T-helper 2 cell treated with Interferon-gamma antibody and Interleukin-4, amounts not matched to agents 5 μg/mL and 100 μg/mL, for 36 hours (primary cell): ENCODE results near the gene ESRP2.

ENCODE experiments used
- DNase-seq: peaks from one replicate; pipeline ENCODE4 v3.0.0; 2021; ENCODE audit warnings: low spot score
- H3K27ac Mint-ChIP-seq: one replicate; pipeline ENCODE4 v1.8.0; 2021; ENCODE audit warnings: mild to moderate bottlenecking, mixed read lengths
- H3K27me3 Mint-ChIP-seq: one replicate; pipeline ENCODE4 v1.8.0; 2021; ENCODE audit warnings: low read depth, mixed read lengths
- H3K36me3 Mint-ChIP-seq: one replicate; pipeline ENCODE4 v1.8.0; 2021; ENCODE audit warnings: low read depth, mixed read lengths
- H3K4me1 Mint-ChIP-seq: one replicate; pipeline ENCODE4 v1.8.0; 2021; ENCODE audit warnings: low read depth, mixed read lengths
- H3K4me3 Mint-ChIP-seq: one replicate; pipeline ENCODE4 v1.8.0; 2022; ENCODE audit warnings: mild to moderate bottlenecking, moderate library complexity, mixed read lengths
- H3K9me3 Mint-ChIP-seq: one replicate; pipeline ENCODE4 v1.8.0; 2021; ENCODE audit warnings: mixed read lengths

The ESRP2 gene

DNA sequence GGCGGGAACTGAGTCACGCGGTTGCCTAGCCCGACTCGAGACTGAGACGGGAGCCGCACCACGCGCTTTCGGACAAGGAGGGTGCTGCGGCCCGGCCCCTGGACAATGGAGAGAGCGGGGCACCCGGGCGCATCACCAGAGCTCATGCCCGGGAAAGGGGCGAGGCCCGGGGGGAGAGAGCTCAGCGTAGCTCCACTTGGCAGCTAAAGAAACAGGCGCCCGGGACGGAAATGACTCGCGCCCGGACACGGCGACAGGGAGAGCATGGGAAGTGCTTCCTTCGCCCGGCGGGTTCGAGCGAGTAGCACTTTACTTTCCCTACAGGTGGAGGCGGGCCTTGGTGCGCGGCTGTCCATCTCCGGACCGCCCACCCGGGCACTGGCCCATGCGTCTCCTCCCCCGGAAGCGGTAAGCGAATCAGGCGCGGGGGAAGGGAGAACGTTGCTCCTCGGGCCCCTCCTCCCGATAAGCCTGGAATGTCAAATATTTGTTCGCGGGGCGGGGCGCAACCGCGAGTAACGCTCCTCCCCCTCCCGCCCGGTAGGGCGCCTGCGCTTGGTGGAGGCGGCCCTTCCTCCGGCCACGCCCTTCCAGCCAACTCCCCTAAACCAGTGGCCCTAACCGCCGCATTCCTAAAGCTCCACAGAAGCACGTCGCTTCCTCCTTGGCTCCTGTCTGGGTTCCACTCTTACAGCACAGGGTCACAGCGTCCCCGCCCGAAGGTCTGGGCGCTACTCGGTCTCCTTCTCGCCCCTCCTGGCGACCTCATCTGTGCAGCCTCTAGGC, 1.5 kb upstream of the ESRP2 start:
- peak; percentile 91 for DNase-seq
- Mint-ChIP-seq H3K27me3 (no peaks in the 10 kb centered on the region), H3K36me3 (no peaks in the 10 kb centered on the region), H3K9me3 (no peaks in the 10 kb centered on the region), H3K4me3 (peak overlapping the region; percentile 89), H3K27ac (peak overlapping the region; percentile 75), H3K4me1 (peaks cover 18% of the 10 kb centered on the region)

DNA sequence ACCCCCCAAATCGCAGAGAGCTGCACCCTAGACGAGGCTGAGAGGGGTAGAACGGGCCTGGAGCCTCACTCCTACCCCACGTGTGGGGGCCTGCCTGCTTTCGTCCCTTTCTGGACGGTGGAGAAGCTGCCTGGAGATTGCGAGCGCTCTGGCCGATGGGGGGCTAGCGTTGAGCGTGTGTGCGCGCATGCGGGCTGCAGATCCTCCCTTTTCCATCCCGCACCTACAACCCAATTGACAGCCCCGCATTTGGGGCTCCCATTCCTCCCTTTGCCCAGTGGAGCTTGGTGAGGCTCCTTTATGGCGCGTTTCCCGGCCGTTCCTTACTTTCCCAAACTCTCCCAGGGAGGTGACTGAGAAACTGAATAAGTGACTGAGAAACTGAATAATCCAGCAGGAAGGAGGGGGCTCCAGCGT, 907 bp upstream of the ESRP2 start:
- Mint-ChIP-seq H3K27ac (peak overlapping the region; percentile 31), H3K27me3 (no peaks in the 10 kb centered on the region), H3K4me1 (peaks cover 18% of the 10 kb centered on the region), H3K36me3 (peaks cover 2% of the 10 kb centered on the region), H3K4me3 (peak overlapping the region; percentile 89), H3K9me3 (no peaks in the 10 kb centered on the region)
- no peak for DNase-seq

DNA sequence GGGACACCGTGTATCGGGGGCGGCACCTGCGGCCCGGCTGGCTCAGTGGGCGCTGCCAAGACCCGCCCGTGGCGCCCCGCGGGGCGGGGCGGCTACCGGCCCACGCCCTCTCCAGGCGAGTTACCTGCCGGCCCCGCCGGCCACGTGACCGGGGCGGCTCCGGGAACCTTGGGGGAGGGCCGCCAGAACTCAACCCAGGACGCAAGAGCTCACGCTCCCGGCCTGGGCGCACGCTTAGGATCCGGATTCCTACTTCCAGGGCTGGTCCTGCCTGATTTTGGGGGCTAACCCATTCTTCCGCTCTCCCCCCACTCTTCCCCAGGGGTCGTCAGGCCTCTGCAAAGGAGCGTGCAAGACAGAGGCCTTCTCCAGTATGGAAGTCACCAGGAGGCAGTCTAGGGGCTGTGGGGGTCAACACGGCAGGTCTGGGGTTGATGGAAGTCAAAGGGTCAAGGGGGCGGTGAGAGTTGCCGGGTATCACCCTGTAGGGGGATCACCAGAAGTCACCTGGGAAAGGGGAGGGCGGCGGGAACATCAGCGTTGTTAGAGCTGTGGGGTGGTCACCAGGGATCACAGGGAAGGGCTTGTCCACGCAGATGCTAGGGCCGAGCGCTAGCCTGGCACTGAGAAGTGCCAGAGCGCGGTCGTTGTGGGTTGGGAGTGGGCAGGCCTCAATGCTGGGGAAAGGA, 354 bp upstream of the ESRP2 start:
- peaks cover 18% of the 10 kb centered on the region for H3K4me1 Mint-ChIP-seq
- H3K27me3 Mint-ChIP-seq, result no peaks in the 10 kb centered on the region
- no peaks in the 10 kb centered on the region for H3K9me3 Mint-ChIP-seq
- peak overlapping the region; percentile 89 for H3K4me3 Mint-ChIP-seq
- peaks cover 4% of the 10 kb centered on the region for H3K36me3 Mint-ChIP-seq
- peak; percentile 25 for DNase-seq
- peak overlapping the region; percentile 49 for H3K27ac Mint-ChIP-seq

DNA sequence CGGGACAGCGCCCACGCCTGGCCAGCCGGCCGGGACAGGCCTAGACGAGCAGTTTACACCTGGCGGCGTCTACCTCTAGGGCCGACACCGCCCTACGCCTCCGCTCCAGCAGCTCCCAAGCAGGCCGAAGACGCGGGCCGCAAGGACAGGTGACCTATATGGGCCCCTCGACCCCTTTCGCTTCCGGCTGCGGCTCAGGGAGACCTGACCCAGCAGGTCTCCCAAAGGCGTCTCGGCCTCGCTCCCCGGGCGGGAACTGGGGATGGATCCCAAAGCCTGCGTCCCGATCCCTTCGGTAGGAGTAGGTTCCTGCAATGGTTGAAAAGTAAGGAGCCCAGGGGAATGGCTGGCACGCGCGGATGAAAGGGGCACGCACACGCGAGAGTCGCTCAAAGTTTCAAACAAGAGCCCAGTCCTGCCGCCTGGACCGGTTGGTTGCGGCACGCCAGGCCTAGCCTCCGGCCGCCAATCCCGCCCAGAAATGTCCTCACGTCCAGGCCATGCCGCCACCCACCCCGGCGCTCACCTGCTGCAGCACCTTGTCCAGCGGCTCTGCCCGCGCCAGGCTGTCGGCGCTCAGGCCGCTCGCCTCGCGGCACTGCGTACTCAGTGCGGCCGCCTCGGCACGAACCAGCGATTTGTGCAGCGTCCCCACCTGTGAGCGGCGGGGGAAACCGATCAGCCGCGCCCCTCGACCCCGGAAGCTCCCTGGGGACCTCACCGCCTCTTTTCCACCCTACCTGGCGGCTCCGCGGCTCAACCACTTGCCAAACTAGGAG, 630 bp downstream of the ESRP2 start:
- Mint-ChIP-seq H3K27me3 (no peaks in the 10 kb centered on the region), H3K9me3 (no peaks in the 10 kb centered on the region), H3K36me3 (peaks cover 10% of the 10 kb centered on the region), H3K4me3 (no peak overlapping the region), H3K27ac (no peak overlapping the region), H3K4me1 (peaks cover 18% of the 10 kb centered on the region)
- DNase-seq, result no peak

DNA sequence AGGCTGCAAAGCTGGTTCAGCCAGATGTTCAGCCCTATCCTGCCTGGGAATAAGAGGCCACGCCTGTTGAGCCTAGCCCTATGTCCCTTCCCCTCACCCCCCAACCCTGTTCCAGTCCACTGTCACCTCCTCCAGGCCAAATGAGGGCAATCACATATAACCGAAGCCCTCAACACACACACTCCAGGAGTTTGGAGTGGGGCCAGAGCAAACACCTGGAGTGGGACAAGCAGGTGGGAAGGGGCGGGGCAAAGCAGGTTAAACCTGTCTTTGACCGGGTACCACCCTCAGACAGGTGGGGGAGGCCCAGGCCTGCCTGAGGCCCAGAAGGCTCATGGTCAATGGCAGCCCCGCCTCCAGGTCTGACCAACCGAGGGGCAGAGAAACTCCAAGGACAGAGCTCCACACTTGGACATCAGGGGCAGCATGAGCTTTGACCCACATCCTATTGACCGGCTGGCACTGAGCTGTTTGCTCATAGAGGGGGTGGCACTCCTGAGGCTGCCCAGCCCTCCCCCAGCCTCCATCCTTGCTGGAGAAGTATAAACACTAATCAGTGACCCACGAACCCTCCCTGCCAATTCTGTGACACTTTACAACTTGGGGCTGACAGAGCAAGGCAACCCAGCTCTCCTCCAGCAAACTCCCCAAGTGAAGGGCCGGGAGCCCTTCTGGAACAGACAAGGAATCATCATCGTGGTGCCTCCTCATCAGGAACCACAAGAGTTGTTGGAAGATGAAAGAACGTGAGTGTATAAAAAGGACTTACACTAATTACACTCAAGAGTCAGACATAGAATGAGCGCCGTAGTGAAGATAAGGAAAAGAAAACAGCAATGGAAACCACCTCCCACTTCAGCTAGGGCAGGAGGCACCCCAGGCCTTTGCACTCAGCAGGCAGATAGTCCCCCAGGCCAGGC, 1.5 kb downstream of the ESRP2 start:
- H3K27me3 Mint-ChIP-seq, result no peaks in the 10 kb centered on the region
- no peak for DNase-seq
- H3K4me3 Mint-ChIP-seq, result peak overlapping the region; percentile 32
- H3K4me1 Mint-ChIP-seq, result peaks cover 18% of the 10 kb centered on the region
- no peak overlapping the region for H3K27ac Mint-ChIP-seq
- no peaks in the 10 kb centered on the region for H3K9me3 Mint-ChIP-seq
- peaks cover 13% of the 10 kb centered on the region for H3K36me3 Mint-ChIP-seq

DNA sequence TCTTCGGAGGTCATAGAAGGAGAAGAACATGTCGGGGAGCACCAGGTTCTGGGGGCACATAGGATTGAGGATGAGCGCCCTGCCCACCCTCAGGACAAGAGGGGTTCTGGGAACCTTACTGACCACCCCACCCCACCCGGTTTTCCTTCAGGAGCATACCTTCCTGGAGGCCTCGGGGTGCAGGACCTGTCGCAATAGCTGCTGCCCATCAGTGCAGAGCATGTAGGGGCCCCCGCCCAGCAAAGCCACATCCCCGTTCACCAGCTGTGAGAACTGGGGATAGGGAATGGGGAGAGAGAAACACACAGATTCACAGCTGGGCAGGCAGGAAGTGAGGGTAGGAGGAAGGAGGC, 2.1 kb downstream of the ESRP2 start:
- no peaks in the 10 kb centered on the region for H3K9me3 Mint-ChIP-seq
- H3K4me1 Mint-ChIP-seq, result peaks cover 21% of the 10 kb centered on the region
- no peak overlapping the region for H3K27ac Mint-ChIP-seq
- no peak overlapping the region for H3K4me3 Mint-ChIP-seq
- no peaks in the 10 kb centered on the region for H3K27me3 Mint-ChIP-seq
- no peak for DNase-seq
- peaks cover 16% of the 10 kb centered on the region for H3K36me3 Mint-ChIP-seq

DNA sequence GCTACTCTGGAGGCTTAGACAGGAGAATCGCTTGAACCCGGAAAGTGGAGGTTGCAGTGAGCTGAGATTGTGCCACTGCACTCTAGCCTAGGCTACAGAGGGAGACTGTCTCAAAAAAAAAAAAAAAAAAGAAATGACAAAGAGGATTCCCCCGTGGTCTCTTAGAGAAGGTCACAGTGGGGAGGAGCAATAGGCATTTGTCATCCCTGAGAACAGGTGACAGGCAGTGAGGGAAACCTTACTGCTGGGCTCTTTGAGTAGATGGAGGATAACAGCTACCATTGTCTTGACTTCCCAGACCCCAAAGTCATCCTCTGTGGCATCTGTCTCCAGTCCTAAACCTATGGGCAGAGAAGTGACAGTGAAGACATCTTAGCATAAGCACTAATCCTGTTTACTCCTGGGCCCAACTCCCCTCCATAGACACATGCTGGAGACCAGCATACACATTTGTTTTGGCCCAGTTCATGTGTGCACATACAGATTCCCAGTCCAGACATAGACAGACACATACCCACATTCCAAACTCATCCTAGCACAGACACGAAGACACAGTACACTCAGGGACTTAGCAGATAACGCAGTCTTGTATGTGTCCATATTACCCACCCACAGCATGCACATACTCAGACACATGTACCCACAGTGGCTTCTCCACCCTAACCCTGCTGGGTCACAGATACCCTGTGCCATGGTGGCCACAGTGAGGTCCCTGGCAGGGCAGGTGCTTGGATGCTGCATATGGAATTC, 2.7 kb downstream of the ESRP2 start:
- Mint-ChIP-seq H3K4me3 (no peak overlapping the region), H3K36me3 (peaks cover 17% of the 10 kb centered on the region), H3K27ac (peak overlapping the region; percentile 66), H3K9me3 (no peaks in the 10 kb centered on the region), H3K27me3 (no peaks in the 10 kb centered on the region), H3K4me1 (peaks cover 21% of the 10 kb centered on the region)
- no peak for DNase-seq

DNA sequence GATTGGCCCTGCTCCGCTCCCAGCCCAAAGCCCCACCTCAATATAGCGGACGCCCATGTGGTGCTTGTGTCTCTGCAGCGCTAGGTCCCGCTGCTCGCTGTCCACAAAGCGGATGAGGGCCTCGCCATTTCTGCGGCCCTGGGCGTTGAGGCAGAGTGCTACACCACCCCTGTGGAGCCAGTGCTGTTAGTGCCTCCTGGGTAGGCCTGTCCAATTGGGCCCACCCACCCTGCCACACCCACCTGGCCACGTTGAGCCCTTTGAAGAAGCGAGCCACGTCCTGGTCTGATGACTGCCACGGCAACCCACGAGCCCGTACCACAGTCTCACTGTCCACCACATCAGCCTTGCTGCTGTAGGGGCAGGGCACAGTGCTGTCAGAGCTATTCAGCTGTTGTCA, 3.6 kb downstream of the ESRP2 start:
- no peak overlapping the region for H3K4me3 Mint-ChIP-seq
- peaks cover 23% of the 10 kb centered on the region for H3K36me3 Mint-ChIP-seq
- no peaks in the 10 kb centered on the region for H3K9me3 Mint-ChIP-seq
- no peak overlapping the region for H3K27ac Mint-ChIP-seq
- DNase-seq, result no peak
- H3K4me1 Mint-ChIP-seq, result peaks cover 26% of the 10 kb centered on the region
- no peaks in the 10 kb centered on the region for H3K27me3 Mint-ChIP-seq

DNA sequence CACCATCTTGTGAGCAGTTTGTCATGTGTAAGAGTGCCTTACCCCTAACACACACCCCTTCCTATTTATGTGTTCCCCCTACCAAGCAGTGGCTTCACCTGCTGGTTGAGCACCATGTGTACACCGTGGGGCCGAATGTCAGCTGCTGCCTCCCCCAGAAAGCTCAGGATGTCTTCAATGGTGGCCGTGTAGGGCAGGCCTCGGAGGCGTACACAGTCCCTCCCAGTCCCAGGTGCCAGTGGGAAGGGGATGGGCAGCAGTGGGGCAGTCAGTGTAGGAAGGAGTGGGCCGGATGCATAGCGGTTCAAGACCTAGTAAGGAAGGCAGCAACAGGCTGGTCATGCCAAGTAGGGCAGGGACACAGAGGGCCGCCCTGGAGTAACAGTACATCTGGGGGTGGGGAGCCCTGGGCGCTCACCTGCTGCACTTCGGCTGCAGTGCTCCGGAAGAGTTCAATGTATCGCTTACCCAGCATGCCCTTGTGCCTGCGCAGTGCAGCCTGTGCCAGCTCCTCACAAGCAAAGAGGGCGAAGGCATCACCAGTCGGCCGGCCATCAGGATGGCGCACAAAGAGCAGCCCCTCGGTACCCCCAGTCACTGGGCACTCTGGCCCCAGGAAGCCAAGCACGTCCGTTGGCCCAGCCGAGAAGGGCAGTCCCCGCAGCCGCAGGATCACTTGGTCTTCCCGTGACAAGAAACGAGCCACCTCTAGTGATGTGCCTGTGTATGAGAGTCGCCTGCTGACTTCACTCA, 4.4 kb downstream of the ESRP2 start:
- Mint-ChIP-seq H3K27me3 (no peaks in the 10 kb centered on the region), H3K9me3 (no peaks in the 10 kb centered on the region), H3K27ac (no peak overlapping the region), H3K4me3 (no peak overlapping the region), H3K36me3 (peaks cover 30% of the 10 kb centered on the region), H3K4me1 (peaks cover 28% of the 10 kb centered on the region)
- no peak for DNase-seq

DNA sequence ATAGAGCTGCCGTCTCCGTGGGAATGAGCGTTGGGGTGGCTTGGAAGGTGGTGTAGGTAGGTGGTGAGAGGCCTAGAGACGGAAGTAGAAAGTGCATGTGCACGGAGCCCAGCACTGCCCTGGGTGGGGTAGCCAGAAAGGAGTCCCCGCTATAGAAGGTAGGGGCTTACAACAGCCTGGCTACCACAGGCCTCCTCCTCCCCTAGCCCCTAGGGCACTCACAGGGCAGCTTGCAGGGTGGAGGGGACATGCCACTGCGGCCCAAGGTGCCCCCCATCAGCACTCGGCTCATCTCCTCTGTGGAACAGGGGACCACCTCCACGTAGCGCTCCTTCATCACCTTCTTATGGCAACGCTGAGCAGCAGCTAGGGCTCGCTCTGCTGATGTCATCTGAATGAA, 5.0 kb downstream of the ESRP2 start:
- no peaks in the 10 kb centered on the region for H3K9me3 Mint-ChIP-seq
- H3K4me1 Mint-ChIP-seq, result peaks cover 27% of the 10 kb centered on the region
- H3K27me3 Mint-ChIP-seq, result no peaks in the 10 kb centered on the region
- H3K4me3 Mint-ChIP-seq, result no peak overlapping the region
- no peak for DNase-seq
- H3K27ac Mint-ChIP-seq, result peak overlapping the region; percentile 27
- peaks cover 31% of the 10 kb centered on the region for H3K36me3 Mint-ChIP-seq

DNA sequence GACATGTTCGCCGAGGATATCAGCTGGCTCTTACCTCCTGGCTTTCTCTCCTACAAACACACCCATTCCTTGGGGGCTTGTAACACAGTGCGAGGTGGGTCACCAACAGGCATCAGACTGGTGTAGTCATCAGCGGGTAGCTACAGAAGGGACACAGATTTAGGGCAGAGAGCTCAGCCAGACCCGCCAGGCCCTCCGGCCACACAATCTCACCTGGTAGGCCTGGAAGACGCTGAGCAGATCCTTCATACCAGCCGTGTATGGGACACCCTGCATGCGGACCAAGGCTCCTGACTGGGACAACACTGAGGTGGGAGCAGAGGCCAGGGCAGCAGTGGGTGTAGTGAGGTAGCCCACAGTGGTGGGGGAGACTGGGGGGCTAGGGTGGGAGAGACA, 5.8 kb downstream of the ESRP2 start:
- no peaks in the 10 kb centered on the region for H3K9me3 Mint-ChIP-seq
- H3K4me1 Mint-ChIP-seq, result peaks cover 34% of the 10 kb centered on the region
- H3K27me3 Mint-ChIP-seq, result no peaks in the 10 kb centered on the region
- no peak for DNase-seq
- H3K36me3 Mint-ChIP-seq, result peaks cover 35% of the 10 kb centered on the region
- H3K4me3 Mint-ChIP-seq, result no peak overlapping the region
- H3K27ac Mint-ChIP-seq, result no peak overlapping the region

DNA sequence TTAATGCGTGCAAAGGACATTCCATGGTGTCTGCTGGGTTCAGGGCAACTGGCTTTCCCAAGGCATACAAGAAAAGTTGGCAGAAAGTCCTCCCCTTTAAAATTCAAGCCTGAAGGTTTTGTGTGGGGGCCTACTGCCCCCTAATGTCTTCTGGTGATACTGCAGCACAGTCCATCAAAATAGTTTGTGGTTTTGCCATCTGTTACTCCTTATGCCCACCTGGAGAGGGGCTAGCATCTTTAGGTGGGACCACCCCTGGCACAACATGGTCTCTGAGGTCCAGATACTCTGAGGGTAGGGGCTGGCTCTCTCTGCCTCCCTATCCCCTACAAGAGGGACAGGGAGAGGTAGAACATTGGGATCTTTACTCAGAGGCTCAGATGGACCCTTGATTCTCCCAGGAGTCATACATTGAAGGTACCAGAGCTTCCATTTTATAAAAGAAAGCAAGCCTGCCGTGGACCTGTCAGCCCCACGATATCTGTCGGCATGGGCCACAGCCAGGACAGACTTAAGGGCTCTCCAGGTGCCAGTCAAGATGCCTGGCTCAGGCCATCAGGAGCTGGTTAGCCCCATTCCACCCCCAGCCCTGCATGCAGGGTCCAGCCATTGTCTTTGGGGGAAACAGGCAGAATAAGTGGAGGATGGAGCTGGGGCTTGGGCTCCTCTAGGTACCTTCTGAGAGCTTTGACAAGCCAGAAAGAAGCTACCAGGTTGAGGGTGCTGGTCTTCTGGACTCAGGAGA, 6.3 kb downstream of the ESRP2 start:
- H3K4me3 Mint-ChIP-seq, result no peak overlapping the region
- peaks cover 36% of the 10 kb centered on the region for H3K36me3 Mint-ChIP-seq
- peak; percentile 36 for DNase-seq

More for the DNA sequence above, 6.3 kb downstream of the ESRP2 start:
- no peaks in the 10 kb centered on the region for H3K9me3 Mint-ChIP-seq
- no peaks in the 10 kb centered on the region for H3K27me3 Mint-ChIP-seq
- no peak overlapping the region for H3K27ac Mint-ChIP-seq
- H3K4me1 Mint-ChIP-seq, result peaks cover 34% of the 10 kb centered on the region
